Endometrial microvascular endothelial cells (primary cell): ENCODE results near the gene JMY. TPM values are rescaled to one million over a fixed set of nuclear protein-coding genes. Genes with fewer than 3 reads are reported as not detected.
"Not testable (repeated sequence)": the region's sequence is repeated elsewhere in the genome, so short reads cannot be mapped to it uniquely, and the experiment has no call there.

Source experiments
- in situ Hi-C: cut with HindIII; loops from 2 replicates; pipeline ENCODE4 v1.10.0; 2017; ENCODE audit warnings: low sequenced_read_pairs, low pct_unique_long_range_greater_than_20kb; ENCODE audit errors: inconsistent ontology term
- total RNA-seq: library from RNA; depleted of rRNA; stranded (reverse); fragments of >200 nt; gene quantifications from one replicate; pipeline ENCODE4 v1.2.3, GENCODE V29; 2015; ENCODE audit errors: inconsistent ontology term

Gene JMY
- total RNA-seq, 1 donor from 2014 or later: 2.9 TPM

DNA sequence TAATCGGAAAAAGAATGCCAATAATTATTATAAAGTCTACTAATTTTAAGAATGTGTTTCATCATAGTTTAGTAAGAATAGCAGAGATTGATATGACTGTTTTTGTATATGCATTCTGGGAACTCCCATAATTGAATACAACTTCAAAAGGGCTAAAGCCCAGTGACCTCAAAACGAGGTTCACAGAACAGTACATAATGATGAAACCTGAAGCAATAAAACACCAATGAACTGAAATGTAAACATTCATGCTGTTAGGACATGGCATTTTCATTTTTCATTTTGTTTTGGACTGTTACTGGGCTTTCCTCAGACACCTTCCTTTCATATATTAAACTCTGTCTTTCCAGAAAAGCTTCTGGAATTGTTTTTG is 684 bp upstream of the JMY start:
- in situ Hi-C loops: no loop called here

DNA sequence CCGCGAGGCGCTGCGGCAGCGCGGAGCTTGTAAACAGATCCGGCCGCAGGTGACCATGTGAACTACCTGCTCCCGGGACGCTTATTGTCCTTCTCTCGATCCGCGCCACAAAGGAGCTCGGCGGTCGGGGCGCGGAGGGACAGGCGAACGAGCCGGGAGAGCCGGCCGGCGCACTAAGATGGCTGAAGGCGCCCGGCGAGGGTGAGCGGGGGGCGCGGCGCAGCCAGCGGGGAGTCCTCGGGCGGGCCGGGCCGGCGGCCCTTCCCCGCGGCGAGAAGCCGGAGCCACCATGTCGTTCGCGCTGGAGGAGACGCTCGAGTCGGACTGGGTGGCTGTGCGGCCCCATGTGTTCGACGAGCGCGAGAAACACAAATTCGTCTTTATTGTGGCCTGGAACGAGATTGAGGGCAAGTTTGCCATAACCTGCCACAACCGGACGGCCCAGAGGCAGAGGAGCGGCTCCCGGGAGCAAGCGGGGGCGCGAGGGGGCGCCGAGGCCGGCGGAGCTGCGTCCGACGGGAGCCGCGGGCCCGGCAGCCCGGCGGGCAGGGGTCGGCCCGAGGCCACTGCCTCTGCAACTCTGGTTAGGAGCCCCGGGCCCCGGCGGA is 535 bp downstream of the JMY start:
- in situ Hi-C loops: no loop called here

DNA sequence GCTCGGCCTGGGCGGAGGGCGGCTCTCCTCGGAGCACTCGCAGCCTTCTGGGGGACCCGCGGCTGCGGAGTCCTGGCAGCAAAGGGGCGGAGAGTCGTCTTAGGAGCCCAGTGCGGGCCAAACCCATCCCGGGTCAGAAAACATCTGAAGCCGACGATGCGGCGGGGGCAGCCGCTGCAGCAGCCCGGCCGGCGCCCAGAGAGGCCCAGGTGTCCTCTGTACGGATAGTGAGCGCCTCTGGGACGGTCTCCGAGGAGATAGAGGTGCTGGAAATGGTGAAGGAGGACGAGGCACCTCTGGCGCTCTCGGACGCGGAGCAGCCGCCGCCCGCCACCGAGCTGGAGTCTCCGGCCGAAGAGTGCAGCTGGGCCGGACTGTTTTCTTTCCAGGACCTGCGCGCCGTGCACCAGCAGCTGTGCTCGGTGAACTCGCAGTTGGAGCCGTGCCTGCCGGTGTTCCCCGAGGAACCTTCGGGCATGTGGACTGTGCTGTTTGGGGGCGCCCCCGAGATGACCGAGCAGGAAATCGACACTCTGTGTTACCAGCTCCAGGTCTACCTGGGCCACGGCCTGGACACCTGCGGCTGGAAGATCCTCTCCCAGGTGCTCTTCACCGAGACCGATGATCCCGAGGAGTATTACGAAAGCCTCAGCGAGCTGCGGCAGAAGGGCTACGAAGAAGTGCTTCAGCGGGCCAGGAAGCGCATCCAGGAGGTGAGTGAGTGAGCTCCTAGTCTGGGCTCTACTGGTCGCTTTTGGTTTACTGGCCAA is 1.2 kb downstream of the JMY start:
- in situ Hi-C loops: no loop called here

GRCh38 chr5:79237740-79238560 is 2.0 kb downstream of the JMY start:
- in situ Hi-C loops: no loop called here

DNA sequence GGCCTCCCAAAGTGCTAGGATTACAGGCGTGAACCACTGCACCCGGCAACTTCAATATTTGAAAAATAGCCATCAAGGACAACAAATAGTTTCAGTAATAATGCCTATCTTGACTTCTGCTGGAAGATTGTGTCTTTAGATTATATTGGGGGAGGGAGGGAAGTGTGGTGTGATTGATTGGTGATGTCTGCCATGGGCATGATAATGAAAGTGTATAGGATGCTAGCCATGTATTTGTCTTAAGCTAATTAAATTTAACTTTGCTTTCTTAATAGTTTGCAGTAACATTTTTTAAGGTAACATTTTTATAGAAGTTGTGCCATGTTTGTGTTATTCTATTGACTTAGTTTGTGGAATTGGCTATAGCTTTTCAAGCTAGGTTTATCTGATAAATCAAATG is 4.6 kb downstream of the JMY start:
- in situ Hi-C loops: no loop called here

- in situ Hi-C loops: no loop called here
These were observed 5.6 kb downstream of the JMY start for GRCh38 chr5:79241535-79241979.

GRCh38 chr5:79242242-79243039 is 6.5 kb downstream of the JMY start:
- in situ Hi-C loops: no loop called here

DNA sequence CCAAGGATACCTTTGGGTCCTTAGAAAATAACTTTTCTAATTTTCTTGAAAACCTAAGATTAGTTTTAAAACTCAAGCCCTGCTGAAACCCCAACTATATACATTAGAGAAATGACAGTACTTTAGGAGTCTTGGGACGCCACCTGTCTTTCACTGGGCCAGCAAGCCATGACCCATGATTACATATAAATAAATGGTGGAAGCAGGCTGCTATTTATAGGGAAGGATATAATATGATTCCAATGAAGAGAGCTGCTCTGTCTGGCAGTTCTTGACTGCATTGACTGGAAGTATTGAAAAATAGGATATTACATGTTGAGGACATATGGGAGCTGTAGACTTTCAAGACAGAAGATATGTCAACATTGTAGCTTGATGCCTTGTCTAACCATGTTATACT is 7.3 kb downstream of the JMY start:
- in situ Hi-C loops: no loop called here

DNA sequence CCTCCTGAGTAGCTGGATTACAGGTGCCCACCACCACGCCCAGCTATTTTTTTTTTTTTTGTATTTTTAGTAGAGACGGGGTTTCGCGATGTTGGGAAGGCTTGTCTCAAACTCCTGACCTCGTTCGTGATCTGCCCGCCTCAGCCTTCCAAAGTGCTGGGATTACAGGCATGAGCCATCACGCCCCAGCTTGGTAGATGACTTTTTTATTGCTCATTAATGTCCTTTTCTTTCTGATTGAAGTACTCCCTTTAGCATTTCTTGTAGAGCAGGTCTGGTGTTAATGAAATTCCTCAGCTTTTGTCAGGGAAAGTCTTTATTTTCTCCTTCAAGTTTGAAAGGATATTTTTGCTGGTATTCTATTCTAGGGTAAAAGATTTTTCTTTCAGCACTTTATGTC is 18.1 kb downstream of the JMY start:
- in situ Hi-C loops: not testable (repeated sequence)

DNA sequence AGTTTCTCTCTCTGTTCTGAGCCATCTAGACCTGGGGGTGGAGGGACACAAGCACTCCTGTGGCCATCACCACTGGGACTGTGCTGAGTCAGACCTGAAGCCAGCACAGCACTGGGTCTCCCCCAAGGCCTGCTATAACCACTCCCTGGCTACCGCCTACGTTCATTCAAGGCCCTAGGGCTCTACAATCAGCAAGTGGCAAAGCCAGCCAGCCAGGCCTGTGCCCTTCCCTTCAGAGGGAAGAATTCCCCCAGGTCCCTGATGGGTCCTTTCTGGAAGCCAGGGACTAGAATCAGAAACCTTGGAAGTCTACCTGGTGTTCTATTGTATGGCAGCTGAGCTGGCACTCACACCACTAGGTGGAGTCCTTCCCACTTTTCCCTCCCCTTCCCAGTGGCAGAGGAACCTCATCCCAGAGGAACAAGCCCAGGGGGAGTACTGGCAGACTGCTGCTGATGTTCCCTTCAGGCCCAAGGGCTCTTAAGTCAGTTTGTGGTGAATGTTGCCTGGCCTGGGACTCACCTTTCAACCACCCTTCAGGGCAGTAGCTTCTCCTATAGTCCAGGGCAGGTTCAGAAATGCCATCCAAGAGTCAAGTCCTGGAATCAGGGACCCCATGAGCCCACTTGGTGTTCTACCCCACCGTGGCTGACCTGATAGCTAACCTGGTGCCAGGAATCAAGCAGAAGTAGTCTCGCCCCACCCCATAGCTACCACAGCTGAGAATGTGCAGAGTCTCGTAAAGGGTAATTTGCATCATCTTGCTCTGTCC is 20.0 kb downstream of the JMY start:
- in situ Hi-C loops: no loop called here

DNA sequence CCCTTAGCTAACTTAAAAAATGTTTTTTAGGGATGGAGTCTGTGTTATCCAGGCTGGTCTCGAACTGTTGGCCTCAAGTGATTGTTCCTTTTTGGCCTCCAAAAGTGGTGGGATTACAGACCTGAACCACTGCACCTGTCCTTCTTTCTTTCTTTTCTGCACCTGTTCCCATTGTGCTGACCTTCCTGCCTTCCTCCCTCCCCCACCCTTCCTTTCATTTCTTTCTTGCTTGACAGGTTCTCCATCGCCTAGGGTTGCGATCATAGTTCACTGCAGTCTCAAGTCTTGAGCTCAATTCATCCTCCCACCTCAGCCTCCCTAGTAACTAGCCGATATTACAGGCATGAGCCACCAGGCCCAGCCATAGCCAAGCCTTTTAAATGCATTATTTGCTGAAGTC is 20.6 kb downstream of the JMY start:
- in situ Hi-C loops: no loop called here

DNA sequence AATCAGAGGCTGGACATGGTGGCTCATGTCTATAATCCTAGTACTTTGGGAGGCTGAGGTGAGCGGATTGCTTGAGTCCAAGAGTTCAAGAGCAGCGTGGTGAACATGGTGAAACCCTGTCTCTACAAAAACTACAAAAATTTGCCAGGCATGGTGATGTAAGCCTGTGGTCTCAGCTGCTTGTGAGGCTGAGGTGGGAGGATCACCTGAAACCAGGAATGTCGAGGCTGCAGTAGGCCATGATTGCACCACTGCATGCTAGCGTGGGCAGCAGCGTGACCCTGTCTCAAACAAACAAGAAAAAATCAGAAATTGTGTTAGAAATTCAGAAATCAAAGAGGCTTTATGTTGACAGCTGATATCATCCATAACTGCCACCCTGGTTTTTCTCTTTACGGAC is 21.4 kb downstream of the JMY start:
- in situ Hi-C loops: no loop called here

GRCh38 chr5:79258801-79259200 is 22.9 kb downstream of the JMY start:
- in situ Hi-C loops: no loop called here

- in situ Hi-C loops: no loop called here
These were observed 23.5 kb downstream of the JMY start for GRCh38 chr5:79259383-79259782.

- in situ Hi-C loops: no loop called here
These were observed 23.9 kb downstream of the JMY start for GRCh38 chr5:79259810-79260209.

GRCh38 chr5:79261897-79262296 is 26.0 kb downstream of the JMY start:
- in situ Hi-C loops: no loop called here

DNA sequence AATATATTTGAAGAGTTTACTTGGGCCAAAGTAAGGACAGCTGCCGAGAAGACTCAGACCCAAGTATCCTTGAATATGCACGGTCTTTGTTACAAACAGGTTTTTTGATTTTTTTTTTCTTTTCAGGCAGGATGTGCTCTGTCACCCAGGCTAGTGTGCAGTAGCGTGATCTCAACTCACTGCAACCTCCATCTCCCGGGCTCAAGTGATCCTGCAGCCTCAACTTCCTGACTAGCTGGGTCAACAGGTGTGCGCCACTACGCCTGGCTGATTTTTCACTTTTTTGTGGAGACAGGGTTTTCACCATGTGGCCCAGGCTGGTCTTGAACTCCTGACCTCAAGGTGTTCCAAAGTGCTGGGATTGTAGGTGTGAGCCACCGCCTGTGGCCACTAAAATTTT is 27.4 kb downstream of the JMY start:
- in situ Hi-C loops: no loop called here

DNA sequence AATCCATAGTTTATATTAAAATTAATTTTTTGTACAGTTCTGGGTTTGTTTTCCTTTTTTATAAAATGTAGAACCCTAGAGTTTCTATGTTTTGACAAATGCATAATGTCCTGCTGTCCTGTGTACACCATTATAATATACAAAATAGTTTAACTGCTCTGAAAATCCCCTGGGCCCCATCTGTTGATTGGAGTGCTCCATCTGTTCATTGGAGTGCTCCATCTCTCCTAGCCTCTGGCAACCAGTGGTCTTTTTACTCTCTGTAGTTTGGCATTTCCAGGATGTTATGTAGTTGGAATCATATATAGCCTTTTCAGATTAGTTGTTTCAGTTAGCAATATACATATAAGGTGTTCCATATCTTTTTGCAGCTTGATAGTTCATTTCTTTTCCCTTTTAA is 31.2 kb downstream of the JMY start:
- in situ Hi-C loops: no loop called here
